Daoy (cell line): Measurements from ENCODE around the gene ENAH. TPM values are rescaled to one million over a fixed set of nuclear protein-coding genes. Genes with fewer than 3 reads are reported as not detected.
"Not testable (repeated sequence)": the region's sequence is repeated elsewhere in the genome, so short reads cannot be mapped to it uniquely, and the experiment has no call there.

ENCODE experiments used
- DNase-seq: peaks from one replicate; pipeline ENCODE4 v3.0.0-alpha.2; 2015; ENCODE audit warnings: low read depth
- total RNA-seq: library from RNA; depleted of rRNA; stranded (reverse); fragments of >200 nt; shearing (Covaris generic); gene quantifications from 2 replicates; pipeline ENCODE4 v1.2.3, GENCODE V29; 2014

The ENAH gene
- total RNA-seq, 1 experiment from 2014 or later: 149 TPM

DNA sequence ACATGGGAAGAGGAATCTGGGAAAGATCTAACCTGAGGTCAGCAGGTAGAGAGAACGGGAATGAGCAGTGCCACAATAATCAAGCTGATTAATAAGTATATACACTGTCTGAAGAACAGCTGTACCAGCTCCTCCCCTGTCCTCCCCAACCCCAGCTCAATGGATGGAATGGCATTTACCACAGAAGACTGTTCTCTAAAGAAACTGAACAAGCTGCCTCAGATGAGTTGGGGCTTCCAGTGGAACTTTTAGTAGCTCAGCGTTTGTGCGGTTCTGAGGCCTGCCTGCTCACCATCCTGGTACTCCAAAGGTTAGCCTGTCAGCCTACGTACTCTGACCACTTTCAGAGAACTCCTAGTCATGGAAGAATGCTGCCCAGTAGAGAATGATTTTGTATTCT, 123.2 kb downstream of the ENAH start:
- no peak for DNase-seq

- no peak for DNase-seq
Measured at GRCh38 chr1:225527575-225527974, 125.3 kb downstream of the ENAH start.

GRCh38 chr1:225526878-225527277, 126.0 kb downstream of the ENAH start:
- DNase-seq: no peak

GRCh38 chr1:225525377-225525776, 127.5 kb downstream of the ENAH start:
- no peak for DNase-seq

DNA sequence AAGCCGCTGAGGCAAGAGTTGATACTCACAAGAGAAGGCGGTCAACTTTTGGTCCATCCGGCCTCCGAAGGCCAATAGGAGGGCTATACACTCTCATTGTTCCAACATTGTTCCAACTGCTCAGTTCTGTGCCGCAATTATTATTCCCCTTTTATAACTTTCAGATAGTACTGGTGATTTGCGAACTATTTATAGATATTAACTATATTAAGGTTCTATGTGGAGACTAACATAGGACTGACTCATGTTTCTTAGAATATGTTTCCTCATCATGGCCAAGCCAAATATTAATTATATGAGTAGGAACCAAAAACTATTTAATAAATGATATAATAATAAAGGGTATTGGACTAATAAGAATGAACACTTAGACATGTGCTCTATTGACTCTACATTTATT, 128.4 kb downstream of the ENAH start:
- DNase-seq: no peak

GRCh38 chr1:225523263-225523950, 129.5 kb downstream of the ENAH start:
- DNase-seq: no peak

DNA sequence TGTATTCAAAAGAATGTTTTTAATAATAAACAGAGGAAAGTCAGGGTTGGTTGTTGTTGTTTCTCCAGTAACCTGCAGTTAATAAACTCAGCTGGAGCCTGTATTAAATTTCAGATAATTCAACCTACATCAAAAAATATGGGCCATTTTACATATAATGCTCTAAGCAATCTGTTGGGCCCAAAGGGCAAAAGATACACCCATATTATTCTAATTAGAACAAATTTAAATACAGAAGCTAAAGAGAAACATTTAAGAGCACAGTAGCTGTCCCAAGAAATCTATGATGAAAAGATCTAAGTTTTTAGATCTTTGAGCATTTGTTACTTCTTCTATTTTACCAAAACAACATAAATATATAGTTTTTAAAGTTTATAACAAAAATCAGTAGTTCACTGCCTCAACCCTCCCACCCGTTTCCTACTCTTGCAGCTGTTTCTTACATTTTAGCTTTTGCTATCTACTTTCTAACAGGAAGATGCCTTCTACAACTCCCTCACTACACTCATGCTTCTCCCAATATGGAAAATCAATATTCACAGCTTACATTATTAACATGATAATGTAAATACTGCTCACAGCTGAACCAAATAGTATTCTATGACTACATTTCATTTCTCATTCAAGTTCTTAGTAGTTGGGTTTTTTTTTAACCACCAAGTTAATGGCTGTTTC, 130.2 kb downstream of the ENAH start:
- DNase-seq: no peak

DNA sequence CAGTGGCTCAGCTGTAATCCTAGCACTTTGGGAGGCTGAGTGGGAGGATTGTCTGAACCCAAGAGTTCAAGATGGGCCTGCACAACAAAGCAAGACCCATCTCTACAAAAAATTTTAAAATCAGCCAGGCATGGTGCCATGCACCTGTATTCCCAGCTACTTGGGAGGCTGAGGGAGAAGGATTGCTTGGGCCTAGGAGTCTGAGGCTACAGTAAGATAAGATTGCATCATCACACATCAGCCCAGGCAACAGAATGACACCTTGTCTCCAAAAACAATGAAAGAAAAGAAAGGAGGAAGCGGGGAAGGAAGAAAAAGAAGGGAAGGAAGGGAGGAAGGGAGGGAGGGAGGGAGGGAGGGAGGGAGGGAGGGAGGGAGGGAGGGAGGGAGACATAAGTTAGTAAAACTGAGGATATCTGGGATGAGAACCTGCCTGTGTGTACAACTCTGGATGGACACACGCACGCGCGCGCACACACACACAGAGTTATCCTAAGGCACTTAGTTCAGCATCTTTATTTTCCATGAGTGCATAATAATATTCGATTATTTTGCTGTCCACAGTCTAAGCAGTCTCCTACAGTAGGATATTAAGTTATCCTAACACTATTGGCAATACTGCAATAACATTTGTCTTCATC, 132.2 kb downstream of the ENAH start:
- no peak for DNase-seq

DNA sequence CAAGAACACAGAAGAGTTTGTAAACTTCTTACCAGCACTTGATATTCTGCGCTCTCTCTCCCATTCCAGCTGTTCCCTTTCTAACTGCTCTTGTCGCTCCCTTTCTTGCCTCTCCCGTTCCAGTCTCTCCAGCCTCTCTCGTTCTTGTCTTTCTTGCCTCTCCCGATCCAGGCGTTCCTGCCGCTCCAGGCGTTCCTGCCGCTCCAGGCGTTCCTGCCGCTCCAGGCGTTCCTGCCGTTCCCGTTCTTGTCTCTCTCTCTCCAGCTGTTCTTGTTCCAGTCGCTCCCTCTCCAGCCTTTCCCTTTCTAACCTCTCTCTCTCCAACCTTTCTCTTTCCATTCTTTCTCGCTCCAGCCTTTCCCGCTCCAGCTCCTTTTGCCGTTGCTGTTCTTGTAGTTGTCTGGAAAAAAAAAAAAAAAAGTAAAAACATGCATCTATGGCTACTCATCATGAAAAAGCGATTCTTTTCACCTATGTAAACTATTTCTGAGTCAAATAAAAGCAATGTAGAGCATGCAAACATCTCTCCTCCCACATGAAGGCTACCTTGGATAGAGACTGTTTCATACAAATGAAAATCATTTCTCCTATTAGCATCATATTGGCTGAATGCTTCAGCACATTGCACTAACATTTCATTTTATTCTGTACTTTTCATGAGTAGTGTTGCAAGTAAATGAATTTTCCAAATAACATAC, 133.6 kb downstream of the ENAH start:
- DNase-seq: no peak

- DNase-seq: no peak
Measured at GRCh38 chr1:225517697-225518096, 135.2 kb downstream of the ENAH start.

DNA sequence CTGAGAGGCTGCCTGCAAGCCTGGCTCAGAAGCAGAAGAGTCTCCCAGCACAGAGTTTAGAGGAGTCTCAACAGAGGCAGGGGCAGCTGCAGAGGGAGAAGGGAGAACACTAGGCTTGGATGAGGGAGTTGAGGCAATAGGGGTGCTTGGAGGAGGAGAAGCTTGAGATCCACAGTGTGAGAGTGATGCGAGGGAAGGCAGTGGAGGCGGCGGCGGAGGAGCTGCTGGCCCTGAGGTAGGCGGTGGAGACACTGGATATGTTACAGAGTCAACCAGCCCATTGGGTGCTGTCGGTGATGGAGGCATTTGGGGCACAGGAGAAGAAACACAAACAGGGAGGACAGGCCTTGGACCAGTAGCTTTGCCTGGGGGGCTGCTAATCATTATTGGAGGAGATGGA, 135.7 kb downstream of the ENAH start:
- DNase-seq: no peak

GRCh38 chr1:225514671-225515081, 138.2 kb downstream of the ENAH start:
- DNase-seq: no peak

DNA sequence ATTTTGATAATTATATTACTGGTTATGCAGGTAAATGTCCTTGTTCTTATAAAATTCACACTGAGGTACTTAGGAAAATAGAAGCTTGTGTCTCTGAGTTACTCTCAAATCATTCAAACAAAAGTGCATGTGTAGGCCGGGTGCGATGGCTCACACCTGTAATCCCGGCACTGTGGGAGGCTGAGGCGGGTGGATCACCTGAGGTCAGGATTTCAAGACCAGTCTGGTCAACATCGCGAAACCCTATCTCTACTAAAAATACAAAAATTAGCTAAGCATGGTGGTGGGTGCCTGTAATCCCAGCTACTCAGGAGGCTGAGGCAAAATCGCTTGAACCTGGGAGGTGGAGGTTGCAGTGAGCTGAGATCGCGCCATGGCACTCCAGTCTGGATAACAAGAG, 139.3 kb downstream of the ENAH start:
- not testable (repeated sequence) for DNase-seq

DNA sequence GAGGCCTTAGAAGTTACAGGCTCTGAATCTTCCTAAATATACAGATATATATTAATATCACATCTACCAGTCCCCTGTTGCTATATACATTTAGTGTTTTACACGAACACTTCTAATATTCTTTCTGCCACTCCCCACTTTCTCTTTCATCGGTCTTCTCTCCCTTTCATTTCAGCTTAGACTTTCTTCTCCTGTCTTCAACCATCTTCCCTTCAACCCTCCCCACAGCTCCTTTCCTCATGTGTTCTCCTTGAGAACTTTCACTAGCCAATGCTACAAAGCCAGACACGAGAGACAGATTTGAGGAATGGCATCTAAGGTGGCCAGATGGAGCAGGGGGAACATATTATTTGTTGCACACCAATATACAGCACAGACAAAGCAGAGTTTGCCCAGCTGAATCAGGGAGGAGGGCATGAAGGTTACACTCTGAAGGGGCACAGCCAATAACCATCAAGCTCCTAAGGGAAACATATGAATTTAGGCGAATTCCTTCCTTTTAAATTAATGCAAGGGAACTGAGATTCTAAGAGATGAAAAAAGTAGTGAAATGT, 141.0 kb downstream of the ENAH start:
- no peak for DNase-seq

GRCh38 chr1:225510740-225511139, 142.2 kb downstream of the ENAH start:
- DNase-seq: not testable (repeated sequence)

- peak; percentile 23 for DNase-seq
Measured at GRCh38 chr1:225509770-225510169, 143.2 kb downstream of the ENAH start.

DNA sequence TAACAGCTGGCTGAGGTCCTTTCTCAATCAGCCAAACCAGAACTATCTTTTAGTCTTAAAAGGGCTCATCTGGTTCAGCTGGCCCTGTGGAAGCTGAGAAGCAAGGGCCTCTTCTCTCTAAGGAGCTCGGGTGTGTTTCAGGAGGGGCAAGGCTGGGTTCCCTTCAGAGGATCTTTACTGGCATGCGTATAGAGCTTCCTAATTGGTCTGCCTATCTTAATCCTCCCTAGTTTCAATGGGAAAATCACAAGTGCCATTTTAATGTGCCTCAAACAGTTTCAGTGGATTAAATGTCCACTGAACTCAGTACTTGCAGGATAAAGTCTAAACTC, 143.6 kb downstream of the ENAH start:
- no peak for DNase-seq

DNA sequence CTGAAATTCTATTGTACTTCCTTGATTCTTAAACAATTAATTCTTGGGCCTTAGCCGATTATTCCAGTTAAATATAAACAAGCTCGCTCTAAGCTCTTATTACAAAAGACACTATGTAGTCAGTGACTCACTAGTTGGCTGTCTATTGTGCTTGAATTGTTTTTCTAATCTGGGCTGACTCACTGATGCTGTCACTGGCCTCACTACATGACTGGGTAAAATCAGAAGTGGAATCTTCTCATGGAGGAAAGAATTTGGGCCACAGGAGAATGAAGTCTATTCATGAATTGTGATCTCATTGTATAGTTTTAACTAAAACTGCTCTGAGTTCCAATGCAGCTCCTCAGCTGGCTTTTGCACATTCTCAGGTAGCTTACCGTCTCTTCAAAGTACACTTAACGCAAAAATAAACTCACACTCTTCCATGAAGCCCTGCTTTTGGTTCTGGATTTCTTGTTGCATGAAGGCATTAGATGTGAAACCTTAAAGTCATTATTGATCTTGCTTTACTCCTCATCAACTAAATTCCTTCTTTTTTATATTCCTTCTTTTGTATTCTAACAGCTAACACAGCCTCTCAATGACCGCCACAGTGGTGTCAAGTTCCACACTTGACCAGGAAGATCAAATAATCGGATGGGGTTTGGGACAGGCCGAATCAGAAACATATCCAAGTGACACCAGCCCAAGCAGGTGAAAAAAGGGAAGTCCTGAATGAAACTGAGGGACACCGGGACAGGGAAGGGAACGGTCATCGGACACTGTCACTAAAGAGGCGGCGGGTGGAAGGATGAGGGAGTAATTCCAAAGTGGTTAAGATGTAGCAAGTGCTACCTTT, 144.2 kb downstream of the ENAH start:
- peak; percentile 93 for DNase-seq

- no peak for DNase-seq
Measured at GRCh38 chr1:225506727-225507126, 146.2 kb downstream of the ENAH start.

- no peak for DNase-seq
Measured at GRCh38 chr1:225504776-225505175, 148.1 kb downstream of the ENAH start.

DNA sequence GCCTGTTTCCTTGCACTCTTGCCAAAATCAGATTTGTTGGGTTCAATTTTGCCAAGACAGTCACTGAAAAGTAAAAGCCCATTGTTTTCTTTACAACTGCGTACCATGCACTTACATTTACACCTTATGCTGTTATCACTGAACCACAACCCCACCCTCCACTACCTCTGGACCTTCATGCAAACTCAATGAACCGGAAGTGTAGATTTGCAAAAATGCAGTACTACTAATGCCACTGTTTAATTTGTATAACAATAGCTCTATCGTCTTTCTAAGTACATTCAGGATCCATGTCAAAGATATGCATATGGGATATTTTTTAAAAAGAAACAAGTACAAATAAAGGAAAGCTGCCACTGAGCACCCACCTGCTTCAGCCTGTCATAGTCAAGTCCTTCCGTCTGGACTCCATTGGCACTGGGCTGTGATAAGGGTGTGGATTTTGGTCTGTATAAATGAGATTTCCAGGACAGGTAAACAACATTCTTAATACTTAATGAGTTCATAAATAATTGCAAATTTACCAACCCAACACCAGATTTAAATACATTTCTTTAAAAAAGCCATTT, 152.2 kb downstream of the ENAH start:
- no peak for DNase-seq
